Measurements from ENCODE around the gene RAB44. TPM values are rescaled to one million over a fixed set of nuclear protein-coding genes. Genes with fewer than 3 reads are reported as not detected.
A peak's percentile ranks its signal among the peaks of the same experiment; 100 is the strongest.

Gene RAB44
- total RNA-seq, 4 donors from 2014 or later: 0.14 to 1.1 (median 0.46) TPM

DNA sequence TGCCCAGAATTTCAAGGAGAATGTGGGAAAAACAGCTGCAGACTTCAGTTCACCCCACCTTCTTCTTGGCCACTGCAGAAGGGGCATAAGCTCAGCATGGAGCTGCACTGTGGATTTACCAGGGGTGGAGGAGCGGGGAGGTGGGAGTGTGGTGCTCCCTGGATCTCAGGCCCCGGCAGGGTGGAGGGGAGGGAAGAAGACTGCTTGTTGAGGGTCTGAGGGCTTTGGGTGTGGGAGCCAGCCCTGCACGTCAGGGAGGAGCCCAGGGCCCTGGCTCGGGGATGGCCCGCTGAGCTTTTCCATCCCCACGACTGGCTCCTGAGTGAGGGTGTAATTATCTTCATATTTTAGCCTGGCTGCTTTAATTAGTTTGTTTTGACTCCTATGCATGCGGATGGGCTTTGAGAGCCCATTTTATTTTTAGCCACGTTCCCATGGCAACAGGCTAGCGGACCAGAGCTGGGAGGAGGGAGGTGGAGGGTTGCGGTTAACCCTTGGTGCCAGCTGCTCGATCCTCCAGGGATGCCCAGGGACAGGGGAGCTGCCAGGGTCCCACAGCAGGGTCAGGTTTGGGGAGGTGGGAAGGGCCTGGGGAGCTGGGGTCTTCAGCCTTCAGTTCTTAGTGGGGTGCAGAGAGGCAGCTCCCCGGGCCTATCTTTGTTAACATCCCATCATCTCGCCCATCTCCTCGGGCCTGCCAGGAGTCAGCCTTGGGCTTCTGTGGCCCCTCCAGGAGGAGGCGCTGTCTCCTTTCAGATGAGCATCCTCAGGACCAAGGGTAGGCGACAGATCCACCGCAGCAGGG lies 68.2 kb downstream of the RAB44 start:
- Histone ChIP-seq H3K9me3 (no peaks in the 10 kb centered on the region), H3K27me3 (no peaks in the 10 kb centered on the region), H3K4me1 (peaks cover 0 to 28% (median 2%) of the 10 kb centered on the region in 4 donors), H3K36me3 (no peaks in the 10 kb centered on the region), H3K27ac (no peak overlapping the region), H3K4me3 (no peak overlapping the region)
- 32% methylated on average over 16 of the region's 17 CpGs; no CpG with 5 or more reads in 1 of the 2 donors for WGBS, 2 donors (ENCODE audit: low coverage in 1 of 2)
- in situ Hi-C loops (cut with MboI; ENCODE audit: low pct_ligation_motif_present in 1 of 4, low pct_unique_long_range_greater_than_20kb in 1 of 4, low sequenced_read_pairs in 3 of 4): loop anchor here (5.0 to 25.0 kb wide), 4 partner anchors 87 to 447 kb away; partner anchors contain the start of gene FGD2 (in 1 of the 4)
- TF ChIP-seq CTCF (IDR thresholded peaks at IDR 0.05) (peak; percentile 81 to 93 (median 89)), POLR2A (IDR thresholded peaks at IDR 0.05) (no peak), EP300 (IDR thresholded peaks at IDR 0.05; ENCODE audit: low read depth) (no peak), POLR2AphosphoS5 (IDR thresholded peaks at IDR 0.05) (no peak)
- intact Hi-C loops (cut with DNase I; ENCODE audit: low total_unique reads): loop anchor here (5.0 kb wide), 1 partner anchor 82 kb away; no protein-coding TSS in a partner anchor
- DNase-seq: peak; percentile 88

DNA sequence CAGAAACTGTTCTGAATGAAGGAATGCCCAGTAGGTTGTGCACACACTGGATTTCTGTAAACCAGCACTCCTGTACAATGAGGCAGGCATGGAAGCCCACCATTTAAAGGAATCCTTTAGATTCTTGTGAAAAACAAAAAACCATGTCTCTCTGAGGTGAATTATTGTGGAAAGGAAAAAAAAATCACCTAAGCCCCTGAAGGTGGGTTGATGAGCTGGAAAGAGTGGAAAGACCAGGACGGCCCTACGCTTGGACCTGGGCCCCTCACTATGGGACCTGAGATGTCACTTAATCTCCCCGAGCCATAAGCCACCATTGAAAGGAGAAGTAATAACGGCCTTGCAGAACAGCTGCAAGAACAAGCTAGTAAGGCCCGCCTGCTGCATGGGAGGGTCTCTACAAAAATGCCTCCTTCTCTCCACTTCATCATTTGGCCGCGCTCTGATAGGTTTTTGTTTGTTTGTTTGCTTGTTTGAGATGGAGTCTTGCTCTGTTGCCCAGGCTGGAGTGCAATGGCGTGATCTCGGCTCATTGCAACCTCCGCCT lies 68.8 kb downstream of the RAB44 start:
- DNase-seq: no peak
- in situ Hi-C loops (cut with MboI; ENCODE audit: low pct_ligation_motif_present in 1 of 4, low pct_unique_long_range_greater_than_20kb in 1 of 4, low sequenced_read_pairs in 3 of 4) (loop anchor here (5.0 to 25.0 kb wide), 4 partner anchors 86 to 446 kb away; partner anchors contain the start of gene FGD2 (in 1 of the 4)), intact Hi-C loops (cut with DNase I; ENCODE audit: low total_unique reads) (loop anchor here (5.0 kb wide), 1 partner anchor 81 kb away; no protein-coding TSS in a partner anchor)
- TF ChIP-seq EP300 (IDR thresholded peaks at IDR 0.05; ENCODE audit: low read depth) (no peak), CTCF (IDR thresholded peaks at IDR 0.05) (no peak), POLR2AphosphoS5 (IDR thresholded peaks at IDR 0.05) (no peak), POLR2A (IDR thresholded peaks at IDR 0.05) (no peak)
- H3K4me3 ChIP-seq: no peak overlapping the region
- H3K36me3 ChIP-seq: no peaks in the 10 kb centered on the region
- H3K4me1 ChIP-seq: peaks cover 0 to 28% (median 2%) of the 10 kb centered on the region in 4 donors
- 71 to 82% methylated on average over 3 to 10 of the region's 10 CpGs for WGBS, 2 donors (ENCODE audit: low coverage in 1 of 2)
- H3K27me3 ChIP-seq: no peaks in the 10 kb centered on the region
- no peaks in the 10 kb centered on the region for H3K9me3 ChIP-seq
- no peak overlapping the region for H3K27ac ChIP-seq

GRCh38 chr6:36769183-36769675 lies 71.6 kb downstream of the RAB44 start:
- H3K4me3 ChIP-seq: no peak overlapping the region
- in situ Hi-C loops (cut with MboI; ENCODE audit: low pct_ligation_motif_present in 1 of 4, low pct_unique_long_range_greater_than_20kb in 1 of 4, low sequenced_read_pairs in 3 of 4) (loop anchor here (5.0 to 25.0 kb wide), 4 partner anchors 83 to 443 kb away; partner anchors contain the start of gene FGD2 (in 1 of the 4)), intact Hi-C loops (cut with DNase I; ENCODE audit: low total_unique reads) (loop anchor here (5.0 kb wide), 1 partner anchor 78 kb away; no protein-coding TSS in a partner anchor)
- 61% methylated on average over 7 of the region's 7 CpGs; no CpG with 5 or more reads in 1 of the 2 donors for WGBS, 2 donors (ENCODE audit: low coverage in 1 of 2)
- peaks cover 0 to 28% (median 2%) of the 10 kb centered on the region in 4 donors for H3K4me1 ChIP-seq
- no peaks in the 10 kb centered on the region for H3K36me3 ChIP-seq
- H3K27me3 ChIP-seq: no peaks in the 10 kb centered on the region
- H3K9me3 ChIP-seq: no peaks in the 10 kb centered on the region
- DNase-seq: no peak
- peak overlapping the region in 1 of 4 donors; percentile 22 for H3K27ac ChIP-seq
- TF ChIP-seq POLR2AphosphoS5 (IDR thresholded peaks at IDR 0.05) (no peak), CTCF (IDR thresholded peaks at IDR 0.05) (no peak), POLR2A (IDR thresholded peaks at IDR 0.05) (no peak), EP300 (IDR thresholded peaks at IDR 0.05; ENCODE audit: low read depth) (no peak)
